Tibial nerve (tissue), 4 donors: ENCODE data around the gene ESPL1.

Source experiments
- CTCF ChIP-seq, 5 experiments: fragments of 200-600 bp in 3 of 5; fragments of 450-650 bp in 2 of 5; sonication (generic) in 3 of 5; IDR thresholded peaks; one replicate each; pipeline ENCODE4 v1.5.1; 2016 to 2019; ENCODE audit warnings: antibody characterized with exemption in 5 of 5, mild to moderate bottlenecking in 3 of 5, moderate library complexity in 2 of 5
- EP300 ChIP-seq, 2 donors: sonication (generic); formaldehyde crosslinking; IDR thresholded peaks; one replicate each; pipeline ENCODE4 v1.6.1; 2017; ENCODE audit warnings: antibody characterized with exemption in 2 of 2, mild to moderate bottlenecking in 1 of 2
- POLR2A ChIP-seq, 2 donors: fragments of 450-650 bp; IDR thresholded peaks; one replicate each; pipeline ENCODE4 v1.6.1; 2017; ENCODE audit warnings: antibody characterized with exemption in 2 of 2, mild to moderate bottlenecking in 2 of 2, moderate library complexity in 2 of 2

DNA sequence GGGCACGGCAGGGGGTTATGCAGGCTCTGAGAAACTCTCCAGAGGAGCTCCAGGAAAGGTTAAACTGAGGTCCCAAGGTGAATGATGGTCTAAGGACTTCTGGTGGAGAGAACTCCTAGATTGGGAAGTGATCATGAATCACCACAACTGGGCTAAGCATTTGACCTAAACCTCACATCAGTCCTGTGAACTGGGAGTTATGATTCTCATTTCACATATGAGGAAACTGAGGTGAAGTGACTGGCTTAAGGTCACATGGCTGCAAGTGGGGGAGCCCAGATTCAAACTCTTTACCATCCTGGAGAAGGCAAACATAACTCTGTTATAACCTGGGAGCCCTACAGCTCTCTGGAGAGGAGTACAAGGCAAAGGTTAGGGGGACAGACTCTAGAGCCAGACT, 40.3 kb upstream of the ESPL1 start:
- TF ChIP-seq POLR2A (IDR thresholded peaks at IDR 0.05) (no peak), CTCF (IDR thresholded peaks at IDR 0.05) (no peak), EP300 (IDR thresholded peaks at IDR 0.05) (no peak)
